DOHH2 (cell line): ENCODE data around the gene HSPA2.

Experiments
- H3F3A ChIP-seq: fragments of 200-600 bp; sonication (generic), shearing (Covaris generic); 2 replicates; pipeline ENCODE4 v1.6.0; 2016; ENCODE audit warnings: antibody characterized with exemption, mild to moderate bottlenecking; ENCODE audit not compliant: control insufficient read depth, insufficient read depth
- H3K27ac ChIP-seq: fragments of 200-600 bp; sonication (generic); 2 replicates; pipeline ENCODE4 v1.5.1; 2014; ENCODE audit warnings: low read depth, mild to moderate bottlenecking, low read length, moderate library complexity
- H3K27me3 ChIP-seq: fragments of 200-600 bp; sonication (generic); 2 replicates; pipeline ENCODE4 v1.6.1; 2014; ENCODE audit warnings: mild to moderate bottlenecking, low read length, mixed read lengths; ENCODE audit not compliant: control insufficient read depth
- H3K36me3 ChIP-seq: fragments of 200-600 bp; sonication (generic); 2 replicates; pipeline ENCODE4 v1.6.1; 2014; ENCODE audit warnings: mild to moderate bottlenecking, low read length, moderate library complexity, mixed read lengths; ENCODE audit not compliant: control insufficient read depth
- H3K4me1 ChIP-seq: fragments of 200-600 bp; sonication (generic); 2 replicates; pipeline ENCODE4 v1.6.1; 2014; ENCODE audit warnings: mild to moderate bottlenecking, low read length, mixed read lengths; ENCODE audit not compliant: control insufficient read depth
- H3K4me2 ChIP-seq: fragments of 200-600 bp; sonication (generic); 2 replicates; pipeline ENCODE4 v1.6.0; 2014; ENCODE audit warnings: mild to moderate bottlenecking, low read length, moderate library complexity
- H3K4me3 ChIP-seq: fragments of 200-600 bp; sonication (generic); 2 replicates; pipeline ENCODE4 v1.5.1; 2014; ENCODE audit warnings: mild to moderate bottlenecking, low read length, mixed read lengths
- H3K79me2 ChIP-seq: fragments of 200-600 bp; sonication (generic); 2 replicates; pipeline ENCODE4 v1.6.1; 2014; ENCODE audit warnings: mild to moderate bottlenecking, low read length, mixed read lengths; ENCODE audit not compliant: control insufficient read depth
- H3K9me2 ChIP-seq: fragments of 200-600 bp; sonication (generic); replicated peaks from 2 replicates; pipeline ENCODE4 v1.6.1; 2014; ENCODE audit warnings: mild to moderate bottlenecking, low read length, mixed read lengths; ENCODE audit not compliant: control insufficient read depth
- H3K9me3 ChIP-seq: fragments of 200-600 bp; sonication (generic); 2 replicates; pipeline ENCODE4 v1.6.1; 2014; ENCODE audit warnings: antibody characterized with exemption, low read length, mixed read lengths; ENCODE audit not compliant: control insufficient read depth, insufficient read depth
- H4K20me1 ChIP-seq: fragments of 200-600 bp; sonication (generic); 2 replicates; pipeline ENCODE4 v1.6.0; 2014; ENCODE audit warnings: low read depth, mild to moderate bottlenecking, antibody characterized with exemption, low read length, moderate library complexity; ENCODE audit not compliant: control insufficient read depth, insufficient read depth
- CTCF ChIP-seq: fragments of 200-600 bp; sonication (generic); IDR thresholded peaks from one replicate; pipeline ENCODE4 v1.5.1; 2014; ENCODE audit warnings: antibody characterized with exemption, mild to moderate bottlenecking, low read depth, low read length; ENCODE audit not compliant: poor library complexity, severe bottlenecking
- EZH2phosphoT487 ChIP-seq: fragments of 200-600 bp; sonication (generic); IDR thresholded peaks from 2 replicates; pipeline ENCODE4 v1.6.1; 2017; ENCODE audit warnings: borderline replicate concordance, mild to moderate bottlenecking, antibody characterized with exemption, low read length, moderate library complexity, mixed read lengths

HSPA2 gene

GRCh38 chr14:64584190-64584589 lies 43.6 kb downstream of the HSPA2 start:
- no peak for TF ChIP-seq EZH2phosphoT487
- TF ChIP-seq CTCF, result no peak
- H3K4me2 ChIP-seq, result no peak overlapping the region

DNA sequence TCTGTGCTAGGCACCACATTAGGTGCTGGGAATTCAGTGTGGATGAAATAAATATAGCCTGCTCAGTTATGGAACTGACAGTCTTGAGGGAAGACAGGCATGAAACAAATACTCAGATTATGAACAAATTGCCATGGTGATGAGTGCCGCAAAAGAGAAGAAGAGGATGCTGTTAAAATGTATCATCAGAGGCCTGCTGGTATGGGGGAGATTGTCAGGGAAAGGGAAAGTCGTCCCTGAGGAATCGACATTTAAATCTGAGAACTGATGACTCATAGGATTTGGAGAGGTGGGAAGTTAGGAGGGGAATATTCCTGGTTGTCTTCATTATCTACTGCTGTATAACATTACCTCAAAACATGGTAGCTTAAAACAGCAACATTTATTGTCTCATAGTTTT lies 51.3 kb downstream of the HSPA2 start:
- Histone ChIP-seq H3K4me1 (no peaks in the 10 kb centered on the region), H4K20me1 (no peaks in the 10 kb centered on the region), H3K4me3 (no peak overlapping the region), H3K27ac (no peak overlapping the region), H3K4me2 (no peak overlapping the region), H3K36me3 (no peaks in the 10 kb centered on the region), H3K9me3 (no peaks in the 10 kb centered on the region), H3K79me2 (no peaks in the 10 kb centered on the region), H3K27me3 (peaks cover 19% of the 10 kb centered on the region), H3F3A (no peaks in the 10 kb centered on the region), H3K9me2 (no peaks in the 10 kb centered on the region)
- no peak for TF ChIP-seq CTCF
- no peak for TF ChIP-seq EZH2phosphoT487

More at GRCh38 chr14:64584190-64584589, 43.6 kb downstream of the HSPA2 start:
- Histone ChIP-seq H3F3A (no peaks in the 10 kb centered on the region), H3K27me3 (peaks cover 2% of the 10 kb centered on the region; the same call in 1 of the 2 replicates), H3K9me3 (no peaks in the 10 kb centered on the region), H3K27ac (no peak overlapping the region), H3K79me2 (no peaks in the 10 kb centered on the region), H3K9me2 (no peaks in the 10 kb centered on the region), H3K4me1 (no peaks in the 10 kb centered on the region), H4K20me1 (no peaks in the 10 kb centered on the region), H3K36me3 (no peaks in the 10 kb centered on the region), H3K4me3 (no peak overlapping the region)
